IgD-negative memory B cell (primary cell): ENCODE data around the gene DLST. TPM values are rescaled to one million over a fixed set of nuclear protein-coding genes. Genes with fewer than 3 reads are reported as not detected.

Experiments
- H3K27ac Mint-ChIP-seq, 3 donors: one replicate each; pipeline ENCODE4 v1.8.0; 2020 to 2022; ENCODE audit warnings: mild to moderate bottlenecking in 3 of 3, mixed read lengths in 3 of 3, moderate library complexity in 1 of 3
- H3K27me3 Mint-ChIP-seq: one replicate; pipeline ENCODE4 v1.8.0; 2021; ENCODE audit warnings: mixed read lengths
- H3K36me3 Mint-ChIP-seq: one replicate; pipeline ENCODE4 v1.8.0; 2020; ENCODE audit warnings: mild to moderate bottlenecking, mixed read lengths
- H3K4me1 Mint-ChIP-seq, 3 donors: one replicate each; pipeline ENCODE4 v1.8.0; 2020 to 2022; ENCODE audit warnings: mixed read lengths in 3 of 3, mild to moderate bottlenecking in 1 of 3
- H3K4me3 Mint-ChIP-seq, 4 donors: one replicate each; pipeline ENCODE4 v1.8.0; 2020 to 2022; ENCODE audit warnings: mild to moderate bottlenecking in 4 of 4, mixed read lengths in 4 of 4, moderate library complexity in 3 of 4
- H3K9me3 Mint-ChIP-seq, 3 donors: one replicate each; pipeline ENCODE4 v1.8.0; 2020 to 2021; ENCODE audit warnings: mixed read lengths in 3 of 3, mild to moderate bottlenecking in 1 of 3
- polyA plus RNA-seq: library from polyadenylated mRNA; unstranded; fragments of 300-500 nt; fragmentation: Illumina TruSeq; gene quantifications from one replicate; pipeline ENCODE4 v1.2.3, GENCODE V29; 2021

The DLST gene
- polyA plus RNA-seq, 1 donor from 2014 or later = 10.3 TPM

DNA sequence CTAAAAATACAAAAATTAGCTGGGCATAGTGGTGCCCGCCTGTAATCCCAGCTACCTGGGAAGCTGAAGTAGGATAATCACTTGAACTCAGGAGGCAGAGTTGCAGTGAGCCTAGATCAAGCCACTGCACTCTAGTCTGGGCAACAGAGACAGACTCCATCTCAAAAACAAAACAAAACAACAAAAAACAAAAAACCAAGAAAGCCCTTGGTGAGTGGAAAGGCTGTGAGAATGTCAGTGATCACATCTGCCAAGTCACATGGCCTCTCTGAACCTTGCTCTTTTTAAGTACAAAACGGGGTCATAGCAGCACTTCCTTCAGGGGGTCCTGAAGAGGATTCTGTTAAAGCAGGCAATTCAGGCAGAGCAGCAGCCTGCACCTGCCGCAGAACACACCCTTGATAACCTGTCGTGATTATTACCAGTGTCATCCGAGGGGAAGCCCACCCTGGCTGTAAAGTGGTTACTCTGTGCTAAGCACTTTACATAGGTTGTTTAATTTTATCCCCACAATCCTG lies 31.7 kb downstream of the DLST start:
- no peaks in the 10 kb centered on the region for H3K9me3 Mint-ChIP-seq
- no peak overlapping the region for H3K4me3 Mint-ChIP-seq
- H3K27ac Mint-ChIP-seq = no peak overlapping the region
- no peaks in the 10 kb centered on the region for H3K27me3 Mint-ChIP-seq
- peaks cover 4% of the 10 kb centered on the region for H3K36me3 Mint-ChIP-seq
- peaks cover 0 to 3% (median 2%) of the 10 kb centered on the region in 3 donors for H3K4me1 Mint-ChIP-seq

GRCh38 chr14:74913986-74914573 lies 32.4 kb downstream of the DLST start:
- H3K9me3 Mint-ChIP-seq = no peaks in the 10 kb centered on the region
- no peaks in the 10 kb centered on the region for H3K27me3 Mint-ChIP-seq
- H3K36me3 Mint-ChIP-seq = peaks cover 4% of the 10 kb centered on the region
- no peak overlapping the region for H3K4me3 Mint-ChIP-seq
- no peak overlapping the region for H3K27ac Mint-ChIP-seq
- H3K4me1 Mint-ChIP-seq = peaks cover 0 to 3% (median 2%) of the 10 kb centered on the region in 3 donors

- Mint-ChIP-seq H3K27me3 (no peaks in the 10 kb centered on the region), H3K27ac (no peak overlapping the region), H3K4me3 (no peak overlapping the region), H3K4me1 (peaks cover 0 to 2% (median 2%) of the 10 kb centered on the region in 3 donors), H3K36me3 (peaks cover 1% of the 10 kb centered on the region), H3K9me3 (no peaks in the 10 kb centered on the region)
Measured at GRCh38 chr14:74915426-74915825, 33.7 kb downstream of the DLST start.

DNA sequence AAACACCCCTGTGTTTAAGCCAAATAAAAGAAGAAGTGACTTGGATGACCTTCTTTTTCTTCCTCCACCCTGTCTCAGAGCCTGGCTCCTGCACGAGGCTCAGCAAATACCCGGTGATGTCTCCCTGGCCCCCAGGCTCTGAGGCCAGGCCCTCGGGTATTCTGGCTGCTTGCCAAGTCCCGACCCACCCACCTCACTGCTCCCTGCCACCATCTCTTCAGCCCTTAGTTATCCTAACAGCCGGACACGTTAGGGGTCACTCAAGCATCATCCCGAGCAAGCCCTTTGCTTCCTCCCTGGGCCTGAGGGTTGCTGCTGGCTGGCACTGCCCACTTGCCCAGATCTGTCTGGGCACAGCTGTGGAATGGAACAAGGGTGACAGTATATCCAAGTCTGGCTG lies 34.1 kb downstream of the DLST start:
- Mint-ChIP-seq H3K4me3 (no peak overlapping the region), H3K9me3 (no peaks in the 10 kb centered on the region), H3K27me3 (no peaks in the 10 kb centered on the region), H3K36me3 (peaks cover 1% of the 10 kb centered on the region), H3K4me1 (peaks cover 0 to 2% (median 2%) of the 10 kb centered on the region in 3 donors), H3K27ac (peak overlapping the region in 1 of 3 donors; percentile 85)

DNA sequence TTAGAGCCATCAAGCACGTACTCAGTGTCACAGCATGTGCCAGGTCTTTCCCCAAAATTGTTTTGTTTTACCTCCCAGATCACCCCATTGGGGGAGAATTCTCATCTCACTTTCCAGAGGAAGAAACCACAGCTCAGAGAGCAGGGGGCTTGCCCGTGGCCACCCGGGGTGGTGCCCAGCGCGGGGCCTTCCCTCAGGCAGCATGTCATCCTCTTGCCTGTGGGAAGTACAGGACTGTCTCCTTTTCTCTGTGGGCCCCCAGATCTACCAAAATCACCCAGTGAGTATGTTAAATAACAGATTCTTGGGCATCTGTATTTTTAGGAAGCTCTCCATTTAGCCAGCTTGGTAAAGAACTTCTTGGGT lies 35.4 kb downstream of the DLST start:
- no peaks in the 10 kb centered on the region for H3K27me3 Mint-ChIP-seq
- peaks cover 1% of the 10 kb centered on the region for H3K36me3 Mint-ChIP-seq
- H3K9me3 Mint-ChIP-seq = no peaks in the 10 kb centered on the region
- H3K4me1 Mint-ChIP-seq = peaks cover 0 to 2% (median 2%) of the 10 kb centered on the region in 3 donors
- H3K4me3 Mint-ChIP-seq = no peak overlapping the region
- peak overlapping the region in 1 of 3 donors; percentile 38 for H3K27ac Mint-ChIP-seq

DNA sequence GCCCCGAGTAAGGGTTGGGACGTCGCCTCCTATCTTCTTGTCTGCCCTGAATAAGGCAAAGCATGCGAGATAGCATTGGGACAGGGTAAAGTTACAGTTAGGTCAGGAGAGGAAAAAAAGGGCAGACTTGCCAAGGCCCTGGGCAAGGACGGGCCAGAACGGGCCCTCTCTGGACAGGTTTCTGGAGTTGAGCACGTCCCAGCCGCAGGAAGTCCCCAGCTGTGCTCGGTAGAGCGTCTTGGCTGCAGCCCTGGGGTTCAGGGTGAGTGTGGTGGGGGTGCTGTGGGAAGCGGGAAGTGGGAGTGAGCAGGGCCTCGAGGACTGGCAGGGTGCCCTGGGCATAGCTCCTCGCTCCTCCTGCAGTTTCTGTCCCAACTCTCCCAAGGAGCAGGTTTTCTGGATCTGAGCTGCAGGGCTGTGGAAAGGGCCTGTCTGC lies 35.9 kb downstream of the DLST start:
- Mint-ChIP-seq H3K27me3 (no peaks in the 10 kb centered on the region), H3K27ac (peak overlapping the region in 1 of 3 donors; percentile 38), H3K9me3 (no peaks in the 10 kb centered on the region), H3K4me3 (no peak overlapping the region), H3K36me3 (peaks cover 1% of the 10 kb centered on the region), H3K4me1 (peaks cover 0 to 3% (median 2%) of the 10 kb centered on the region in 3 donors)

DNA sequence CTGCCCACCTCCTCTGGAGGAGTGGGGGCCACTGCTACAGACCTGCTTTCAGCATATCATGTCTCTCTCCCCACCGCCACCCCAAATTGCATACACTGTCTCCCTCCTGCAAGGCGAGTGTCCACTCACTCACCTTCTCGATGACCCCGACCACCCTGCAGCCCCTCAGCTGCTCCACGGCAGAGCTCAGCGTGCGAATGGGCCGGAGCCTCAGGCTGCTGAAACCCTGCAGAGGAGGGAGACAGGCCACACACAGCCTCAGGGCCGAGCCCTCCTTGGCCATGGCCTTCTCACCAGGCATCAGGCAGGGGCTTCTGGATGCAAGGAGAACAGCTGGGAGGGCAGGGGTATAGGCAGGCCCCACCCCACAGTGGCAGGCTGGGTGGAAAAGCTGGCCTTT lies 36.7 kb downstream of the DLST start:
- H3K36me3 Mint-ChIP-seq = peaks cover 1% of the 10 kb centered on the region
- peaks cover 0 to 4% (median 4%) of the 10 kb centered on the region in 3 donors for H3K4me1 Mint-ChIP-seq
- H3K4me3 Mint-ChIP-seq = no peak overlapping the region
- H3K9me3 Mint-ChIP-seq = no peaks in the 10 kb centered on the region
- no peaks in the 10 kb centered on the region for H3K27me3 Mint-ChIP-seq
- no peak overlapping the region for H3K27ac Mint-ChIP-seq

GRCh38 chr14:74919421-74920165 lies 37.9 kb downstream of the DLST start:
- Mint-ChIP-seq H3K36me3 (peaks cover 1% of the 10 kb centered on the region), H3K27ac (no peak overlapping the region), H3K4me1 (peaks cover 0 to 8% (median 7%) of the 10 kb centered on the region in 3 donors), H3K27me3 (no peaks in the 10 kb centered on the region), H3K9me3 (no peaks in the 10 kb centered on the region), H3K4me3 (no peak overlapping the region)

GRCh38 chr14:74920281-74920680 lies 38.6 kb downstream of the DLST start:
- no peak overlapping the region for H3K27ac Mint-ChIP-seq
- no peak overlapping the region for H3K4me3 Mint-ChIP-seq
- H3K27me3 Mint-ChIP-seq = no peaks in the 10 kb centered on the region
- H3K36me3 Mint-ChIP-seq = peaks cover 1% of the 10 kb centered on the region
- H3K4me1 Mint-ChIP-seq = peaks cover 0 to 8% (median 7%) of the 10 kb centered on the region in 3 donors
- H3K9me3 Mint-ChIP-seq = no peaks in the 10 kb centered on the region

GRCh38 chr14:74921053-74921620 lies 39.4 kb downstream of the DLST start:
- peaks cover 0 to 8% (median 7%) of the 10 kb centered on the region in 3 donors for H3K4me1 Mint-ChIP-seq
- H3K27me3 Mint-ChIP-seq = no peaks in the 10 kb centered on the region
- H3K9me3 Mint-ChIP-seq = no peaks in the 10 kb centered on the region
- H3K27ac Mint-ChIP-seq = no peak overlapping the region
- peaks cover 1% of the 10 kb centered on the region for H3K36me3 Mint-ChIP-seq
- H3K4me3 Mint-ChIP-seq = peak overlapping the region in 2 of 4 donors; percentile 0 to 3

GRCh38 chr14:74921987-74922751 lies 40.5 kb downstream of the DLST start:
- Mint-ChIP-seq H3K9me3 (no peaks in the 10 kb centered on the region), H3K27ac (peak overlapping the region in 2 of 3 donors; percentile 31 to 50), H3K4me1 (peaks cover 0 to 8% (median 7%) of the 10 kb centered on the region in 3 donors), H3K27me3 (no peaks in the 10 kb centered on the region), H3K4me3 (peak overlapping the region; percentile 52 to 85 (median 72)), H3K36me3 (peaks cover 1% of the 10 kb centered on the region)

DNA sequence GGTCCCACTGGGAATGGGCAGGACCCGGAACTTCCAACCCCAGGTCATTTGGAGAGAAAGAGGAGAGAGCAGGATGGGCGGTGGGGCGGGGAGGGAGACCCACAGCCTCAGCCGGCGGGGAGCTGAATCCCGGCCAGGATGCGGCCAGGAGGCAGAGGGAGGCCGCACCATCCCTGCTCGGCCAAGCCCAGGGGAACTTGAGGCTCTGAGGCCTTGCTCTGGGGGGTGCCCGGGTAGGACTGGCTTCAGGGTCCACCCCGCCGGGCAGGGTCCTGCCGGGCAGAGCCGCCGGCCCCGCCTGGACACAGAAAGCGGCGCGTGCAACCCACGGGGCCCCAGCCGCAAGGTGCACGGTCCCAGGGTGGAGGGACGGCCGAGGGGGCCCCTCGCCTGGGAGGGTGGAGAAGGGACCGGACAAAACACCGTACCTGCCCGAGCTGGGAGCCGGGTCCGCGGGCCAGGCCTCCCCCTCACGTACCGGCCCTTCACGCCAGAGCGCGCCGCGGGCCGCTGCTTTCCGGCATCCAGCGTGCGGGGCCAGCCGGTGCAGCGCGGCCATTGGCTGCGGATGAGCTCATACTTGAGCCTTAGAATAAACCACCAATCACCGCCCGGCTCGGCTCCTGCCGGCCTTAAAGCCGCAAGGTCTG lies 41.2 kb downstream of the DLST start, which contains the start of gene RPS6KL1:
Gene RPS6KL1, minus strand, starts transcription at position 509 of the 650 bp plus-strand sequence. CDS start 1,719 bp downstream, outside the sequence.
- peak within 1 kb of the TSS; percentile 57 to 87 (median 78) for H3K4me3 Mint-ChIP-seq
- peak within 1 kb of the TSS in 1 of 3 donors; percentile 50 for H3K27ac Mint-ChIP-seq

GRCh38 chr14:74924061-74924460 lies 42.3 kb downstream of the DLST start:
- Mint-ChIP-seq H3K36me3 (no peaks in the 10 kb centered on the region), H3K27me3 (no peaks in the 10 kb centered on the region), H3K27ac (no peak overlapping the region), H3K9me3 (no peaks in the 10 kb centered on the region), H3K4me3 (no peak overlapping the region), H3K4me1 (peaks cover 0 to 8% (median 7%) of the 10 kb centered on the region in 3 donors)

More for the DNA sequence above, 41.2 kb downstream of the DLST start, which contains the start of gene RPS6KL1:
- Mint-ChIP-seq H3K9me3 (no peaks in the 10 kb centered on the region), H3K36me3 (no peaks in the 10 kb centered on the region), H3K27me3 (no peaks in the 10 kb centered on the region), H3K4me1 (peaks cover 0 to 8% (median 7%) of the 10 kb centered on the region in 3 donors)

DNA sequence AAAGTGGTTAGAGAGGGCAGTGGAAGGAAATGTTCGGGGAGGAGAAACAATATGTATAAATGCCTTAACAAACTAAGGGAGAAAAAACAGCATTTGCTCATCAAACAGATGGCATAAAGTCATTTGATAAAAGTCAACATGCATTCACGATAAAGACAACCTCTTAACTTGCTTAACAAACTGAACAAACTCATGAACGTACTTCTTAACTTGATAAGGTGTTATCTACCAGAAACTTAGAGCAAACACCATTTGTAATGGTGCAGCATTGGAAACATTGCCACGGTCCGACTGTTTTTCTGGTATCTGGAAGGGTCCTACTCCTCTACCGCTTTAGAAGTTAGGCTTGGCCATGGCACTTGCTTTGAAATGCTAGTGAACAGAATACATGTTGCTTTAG lies 45.5 kb downstream of the DLST start:
- no peaks in the 10 kb centered on the region for H3K27me3 Mint-ChIP-seq
- no peak overlapping the region for H3K4me3 Mint-ChIP-seq
- H3K9me3 Mint-ChIP-seq = no peaks in the 10 kb centered on the region
- no peaks in the 10 kb centered on the region for H3K36me3 Mint-ChIP-seq
- peaks cover 0 to 9% (median 9%) of the 10 kb centered on the region in 3 donors for H3K4me1 Mint-ChIP-seq
- H3K27ac Mint-ChIP-seq = no peak overlapping the region
